ENCODE data around the gene PRDM12.

The PRDM12 gene

GRCh38 chr9:130720762-130721161 lies 56.4 kb downstream of the PRDM12 start:
- DNase-seq (ENCODE audit: low read depth in 2 of 2), result no peak

GRCh38 chr9:130728721-130729120 lies 64.3 kb downstream of the PRDM12 start:
- peak; percentile 30 to 33 for DNase-seq (ENCODE audit: low read depth in 2 of 2)

- no peak for DNase-seq (ENCODE audit: low read depth in 2 of 2)
Observed at GRCh38 chr9:130729145-130729544, 64.8 kb downstream of the PRDM12 start.

GRCh38 chr9:130731355-130731754 lies 67.0 kb downstream of the PRDM12 start:
- DNase-seq (ENCODE audit: low read depth in 2 of 2), result no peak

GRCh38 chr9:130732136-130732535 lies 67.7 kb downstream of the PRDM12 start:
- DNase-seq (ENCODE audit: low read depth in 2 of 2), result no peak

Data from fibroblast of skin of left biceps (primary cell).